ENCODE data around the gene RABEP2.

RABEP2 gene

DNA sequence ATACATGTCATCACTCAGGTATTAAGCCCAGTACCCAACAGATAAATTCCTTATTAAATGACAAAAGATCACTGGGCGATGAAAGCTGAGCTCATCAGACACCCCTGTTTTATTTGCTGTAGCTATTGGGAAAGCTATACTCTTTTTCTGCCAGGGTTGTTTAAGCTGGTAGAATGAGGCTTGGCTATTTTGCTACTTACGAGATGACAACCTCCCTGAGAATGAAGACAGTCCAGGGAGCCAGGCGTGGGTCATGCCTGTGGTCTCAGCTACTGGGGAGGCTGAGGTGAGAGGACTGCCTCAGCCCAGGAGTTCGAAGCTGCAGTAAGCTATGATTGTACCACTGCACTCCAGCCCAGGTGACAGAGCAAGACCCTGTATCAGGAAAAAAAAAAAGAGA, 65.7 kb downstream of the RABEP2 start:
- H3K4me1 ChIP-seq (ENCODE audit: low read length) = peaks cover 5% of the 10 kb centered on the region
- H3K9ac ChIP-seq (ENCODE audit: low read length) = no peak overlapping the region
- peaks cover 21% of the 10 kb centered on the region for H3K79me2 ChIP-seq (ENCODE audit: low read length)
- H2AFZ ChIP-seq (ENCODE audit: low read depth, low read length) = no peak overlapping the region
- no peaks in the 10 kb centered on the region for H3K27me3 ChIP-seq (ENCODE audit: low read depth, low read length)
- no peak for TF ChIP-seq EZH2phosphoT487 (IDR thresholded peaks at IDR 0.05; ENCODE audit: low read depth)
- TF ChIP-seq, protein P1, sequence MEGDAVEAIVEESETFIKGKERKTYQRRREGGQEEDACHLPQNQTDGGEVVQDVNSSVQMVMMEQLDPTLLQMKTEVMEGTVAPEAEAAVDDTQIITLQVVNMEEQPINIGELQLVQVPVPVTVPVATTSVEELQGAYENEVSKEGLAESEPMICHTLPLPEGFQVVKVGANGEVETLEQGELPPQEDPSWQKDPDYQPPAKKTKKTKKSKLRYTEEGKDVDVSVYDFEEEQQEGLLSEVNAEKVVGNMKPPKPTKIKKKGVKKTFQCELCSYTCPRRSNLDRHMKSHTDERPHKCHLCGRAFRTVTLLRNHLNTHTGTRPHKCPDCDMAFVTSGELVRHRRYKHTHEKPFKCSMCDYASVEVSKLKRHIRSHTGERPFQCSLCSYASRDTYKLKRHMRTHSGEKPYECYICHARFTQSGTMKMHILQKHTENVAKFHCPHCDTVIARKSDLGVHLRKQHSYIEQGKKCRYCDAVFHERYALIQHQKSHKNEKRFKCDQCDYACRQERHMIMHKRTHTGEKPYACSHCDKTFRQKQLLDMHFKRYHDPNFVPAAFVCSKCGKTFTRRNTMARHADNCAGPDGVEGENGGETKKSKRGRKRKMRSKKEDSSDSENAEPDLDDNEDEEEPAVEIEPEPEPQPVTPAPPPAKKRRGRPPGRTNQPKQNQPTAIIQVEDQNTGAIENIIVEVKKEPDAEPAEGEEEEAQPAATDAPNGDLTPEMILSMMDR (IDR thresholded peaks at IDR 0.05; ENCODE audit: low read depth, low read length) = no peak
- H4K20me1 ChIP-seq (ENCODE audit: insufficient read depth, low read length) = no peaks in the 10 kb centered on the region
- no peak overlapping the region for H3K4me2 ChIP-seq (ENCODE audit: low read length)
- H3K4me3 ChIP-seq (ENCODE audit: low read length) = no peak overlapping the region
- no peaks in the 10 kb centered on the region for H3K9me3 ChIP-seq (ENCODE audit: insufficient read depth, low read length)
- H3K36me3 ChIP-seq (replicated peaks; ENCODE audit: low read depth, low read length) = no peaks in the 10 kb centered on the region
- H3K27ac ChIP-seq (ENCODE audit: low read length) = no peak overlapping the region

DNA sequence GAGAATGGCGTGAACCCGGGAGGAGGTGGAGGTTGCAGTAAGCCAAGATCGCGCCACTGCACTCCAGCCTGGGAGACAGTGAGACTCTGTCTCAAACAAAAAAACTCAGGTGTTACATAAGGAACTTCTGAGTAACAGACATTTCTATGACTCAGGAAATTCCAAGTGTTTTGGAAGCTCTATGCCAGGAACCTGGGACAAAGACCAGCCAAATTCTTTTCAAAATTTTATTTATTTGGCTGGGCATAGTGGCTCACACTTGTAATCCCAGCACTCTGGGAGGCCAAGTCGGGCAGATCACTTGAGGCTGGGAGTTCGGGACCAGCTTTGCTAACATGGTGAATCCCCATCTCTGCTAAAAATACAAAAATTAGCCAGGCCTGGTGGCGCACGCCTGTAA, 66.6 kb downstream of the RABEP2 start:
- no peaks in the 10 kb centered on the region for H4K20me1 ChIP-seq (ENCODE audit: insufficient read depth, low read length)
- H3K4me3 ChIP-seq (ENCODE audit: low read length) = no peak overlapping the region
- no peaks in the 10 kb centered on the region for H3K36me3 ChIP-seq (replicated peaks; ENCODE audit: low read depth, low read length)
- no peak overlapping the region for H2AFZ ChIP-seq (ENCODE audit: low read depth, low read length)
- peaks cover 5% of the 10 kb centered on the region for H3K4me1 ChIP-seq (ENCODE audit: low read length)
- TF ChIP-seq, protein P1 (IDR thresholded peaks at IDR 0.05; ENCODE audit: low read depth, low read length) = no peak
- TF ChIP-seq EZH2phosphoT487 (IDR thresholded peaks at IDR 0.05; ENCODE audit: low read depth) = no peak
- no peak overlapping the region for H3K27ac ChIP-seq (ENCODE audit: low read length)
- no peaks in the 10 kb centered on the region for H3K9me3 ChIP-seq (ENCODE audit: insufficient read depth, low read length)
- no peak overlapping the region for H3K9ac ChIP-seq (ENCODE audit: low read length)
- peaks cover 12% of the 10 kb centered on the region for H3K79me2 ChIP-seq (ENCODE audit: low read length)
- no peak overlapping the region for H3K4me2 ChIP-seq (ENCODE audit: low read length)
- H3K27me3 ChIP-seq (ENCODE audit: low read depth, low read length) = no peaks in the 10 kb centered on the region

All from OCI-LY3 (cell line).